ENCODE data around the gene SLC26A9.

The SLC26A9 gene

GRCh38 chr1:205943245-205943644 lies at the start of gene SLC26A9:
Gene SLC26A9, minus strand, starts transcription at chr1:205943456. Its CDS starts 7,636 bp downstream, at chr1:205935820.
- no peak within 1 kb of the TSS for H3K4me3 ChIP-seq (ENCODE audit: low read depth, low read length)
- H3K27ac ChIP-seq (ENCODE audit: low read depth, low read length): no peak within 1 kb of the TSS
- peaks cover 31% of the 10 kb centered on the region for H3K4me1 ChIP-seq (ENCODE audit: control insufficient read depth, insufficient read depth, low read length)
- H3K9me3 ChIP-seq (ENCODE audit: control insufficient read depth, insufficient read depth, low read depth, low read length): no peaks in the 10 kb centered on the region
- H3K36me3 ChIP-seq (ENCODE audit: control insufficient read depth, insufficient read depth, low read length): no peaks in the 10 kb centered on the region
- H3K9ac ChIP-seq (ENCODE audit: low read length): no peak within 1 kb of the TSS
- H3K27me3 ChIP-seq (ENCODE audit: control insufficient read depth, insufficient read depth, low read length): no peaks in the 10 kb centered on the region; the same call in 1 of the 2 replicates

- H3K4me1 ChIP-seq (ENCODE audit: control insufficient read depth, insufficient read depth, low read length): peaks cover 9% of the 10 kb centered on the region
- no peak overlapping the region for H3K27ac ChIP-seq (ENCODE audit: low read depth, low read length)
- H3K9me3 ChIP-seq (ENCODE audit: control insufficient read depth, insufficient read depth, low read depth, low read length): no peaks in the 10 kb centered on the region
- no peak overlapping the region for H3K4me3 ChIP-seq (ENCODE audit: low read depth, low read length)
- no peak overlapping the region for H3K9ac ChIP-seq (ENCODE audit: low read length)
- H3K27me3 ChIP-seq (ENCODE audit: control insufficient read depth, insufficient read depth, low read length): no peaks in the 10 kb centered on the region; the same call in none of the 2 replicates
- no peaks in the 10 kb centered on the region for H3K36me3 ChIP-seq (ENCODE audit: control insufficient read depth, insufficient read depth, low read length)
Observed at GRCh38 chr1:205992218-205992882, 49.1 kb upstream of the SLC26A9 start.

GRCh38 chr1:205991237-205991636 lies 48.0 kb upstream of the SLC26A9 start:
- H3K36me3 ChIP-seq (ENCODE audit: control insufficient read depth, insufficient read depth, low read length): no peaks in the 10 kb centered on the region
- H3K9me3 ChIP-seq (ENCODE audit: control insufficient read depth, insufficient read depth, low read depth, low read length): no peaks in the 10 kb centered on the region
- H3K9ac ChIP-seq (ENCODE audit: low read length): no peak overlapping the region
- peaks cover 7% of the 10 kb centered on the region for H3K4me1 ChIP-seq (ENCODE audit: control insufficient read depth, insufficient read depth, low read length)
- no peak overlapping the region for H3K4me3 ChIP-seq (ENCODE audit: low read depth, low read length)
- H3K27me3 ChIP-seq (ENCODE audit: control insufficient read depth, insufficient read depth, low read length): no peaks in the 10 kb centered on the region; the same call in 1 of the 2 replicates
- H3K27ac ChIP-seq (ENCODE audit: low read depth, low read length): no peak overlapping the region

DNA sequence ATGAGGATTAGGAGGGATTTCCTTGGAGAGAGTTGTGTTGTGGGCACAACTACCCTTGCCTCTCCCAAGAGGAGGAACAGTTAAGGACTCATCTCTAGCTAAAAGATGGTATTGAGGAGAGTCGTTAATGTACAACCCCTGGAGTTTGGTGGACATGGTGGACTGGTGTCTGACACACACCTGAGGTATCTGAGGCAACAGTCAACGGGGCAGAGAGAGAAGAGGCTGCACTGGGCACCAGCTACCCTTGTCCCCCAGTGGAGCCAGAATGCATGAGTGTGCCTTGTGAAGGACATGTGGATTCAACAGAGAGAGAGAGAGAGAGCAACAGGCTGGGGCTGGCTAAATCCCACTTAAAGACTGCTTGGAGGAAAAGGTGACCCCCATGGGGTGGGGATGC lies 47.0 kb upstream of the SLC26A9 start:
- no peak overlapping the region for H3K27ac ChIP-seq (ENCODE audit: low read depth, low read length)
- H3K36me3 ChIP-seq (ENCODE audit: control insufficient read depth, insufficient read depth, low read length): no peaks in the 10 kb centered on the region
- no peak overlapping the region for H3K9ac ChIP-seq (ENCODE audit: low read length)
- no peak overlapping the region for H3K4me3 ChIP-seq (ENCODE audit: low read depth, low read length)
- H3K4me1 ChIP-seq (ENCODE audit: control insufficient read depth, insufficient read depth, low read length): peaks cover 6% of the 10 kb centered on the region
- H3K9me3 ChIP-seq (ENCODE audit: control insufficient read depth, insufficient read depth, low read depth, low read length): no peaks in the 10 kb centered on the region
- H3K27me3 ChIP-seq (ENCODE audit: control insufficient read depth, insufficient read depth, low read length): no peaks in the 10 kb centered on the region; the same call in 1 of the 2 replicates

DNA sequence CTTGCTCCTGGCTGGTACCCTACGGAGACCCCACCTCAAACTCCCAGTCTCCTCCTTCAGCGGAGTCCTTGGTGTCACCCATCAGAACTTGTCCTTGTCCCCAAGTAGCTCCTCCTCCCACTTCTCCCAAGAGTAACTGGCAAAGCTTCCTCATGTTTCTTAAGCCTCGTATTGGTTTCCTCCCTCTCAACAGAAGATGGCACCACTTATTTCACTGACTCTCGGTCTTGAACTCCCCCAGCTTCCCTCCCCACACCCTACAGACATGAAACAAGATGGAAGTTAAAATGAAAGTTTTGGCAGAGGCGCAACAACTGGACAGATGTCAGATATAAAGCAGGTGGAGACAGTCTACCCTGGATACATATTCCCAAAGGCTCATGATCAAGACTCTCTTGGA lies 46.5 kb upstream of the SLC26A9 start:
- Histone ChIP-seq H3K9me3 (ENCODE audit: control insufficient read depth, insufficient read depth, low read depth, low read length) (no peaks in the 10 kb centered on the region), H3K9ac (ENCODE audit: low read length) (no peak overlapping the region), H3K27me3 (ENCODE audit: control insufficient read depth, insufficient read depth, low read length) (no peaks in the 10 kb centered on the region; the same call in 1 of the 2 replicates), H3K4me1 (ENCODE audit: control insufficient read depth, insufficient read depth, low read length) (peaks cover 6% of the 10 kb centered on the region), H3K27ac (ENCODE audit: low read depth, low read length) (no peak overlapping the region), H3K4me3 (ENCODE audit: low read depth, low read length) (no peak overlapping the region), H3K36me3 (ENCODE audit: control insufficient read depth, insufficient read depth, low read length) (no peaks in the 10 kb centered on the region)

GRCh38 chr1:205988585-205988995 lies 45.3 kb upstream of the SLC26A9 start:
- H3K4me3 ChIP-seq (ENCODE audit: low read depth, low read length): no peak overlapping the region
- H3K27me3 ChIP-seq (ENCODE audit: control insufficient read depth, insufficient read depth, low read length): no peaks in the 10 kb centered on the region; the same call in 1 of the 2 replicates
- H3K27ac ChIP-seq (ENCODE audit: low read depth, low read length): no peak overlapping the region
- H3K4me1 ChIP-seq (ENCODE audit: control insufficient read depth, insufficient read depth, low read length): no peaks in the 10 kb centered on the region
- no peaks in the 10 kb centered on the region for H3K36me3 ChIP-seq (ENCODE audit: control insufficient read depth, insufficient read depth, low read length)
- H3K9me3 ChIP-seq (ENCODE audit: control insufficient read depth, insufficient read depth, low read depth, low read length): no peaks in the 10 kb centered on the region
- no peak overlapping the region for H3K9ac ChIP-seq (ENCODE audit: low read length)

DNA sequence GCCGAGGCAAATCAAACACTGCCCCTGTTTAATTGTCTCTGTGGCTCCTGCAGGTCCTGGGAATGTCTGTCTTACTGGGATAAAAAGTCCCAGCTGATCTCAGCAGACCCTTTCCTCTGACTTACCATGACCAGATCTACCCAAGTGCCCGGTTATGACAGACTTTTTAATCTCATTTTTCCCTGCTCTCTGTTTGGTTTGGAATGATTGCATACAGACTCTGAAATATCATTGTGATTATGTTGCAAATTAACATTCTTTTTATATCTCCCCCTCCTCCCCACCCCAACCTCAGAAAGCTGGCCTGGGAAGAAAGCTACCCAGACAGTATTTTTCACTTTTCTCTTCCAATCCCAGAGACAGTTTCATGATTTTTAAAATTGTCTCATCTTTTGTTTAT lies 43.6 kb upstream of the SLC26A9 start:
- no peaks in the 10 kb centered on the region; the same call in 1 of the 2 replicates for H3K27me3 ChIP-seq (ENCODE audit: control insufficient read depth, insufficient read depth, low read length)
- no peaks in the 10 kb centered on the region for H3K36me3 ChIP-seq (ENCODE audit: control insufficient read depth, insufficient read depth, low read length)
- no peaks in the 10 kb centered on the region for H3K9me3 ChIP-seq (ENCODE audit: control insufficient read depth, insufficient read depth, low read depth, low read length)
- H3K4me3 ChIP-seq (ENCODE audit: low read depth, low read length): no peak overlapping the region
- no peak overlapping the region for H3K27ac ChIP-seq (ENCODE audit: low read depth, low read length)
- no peaks in the 10 kb centered on the region for H3K4me1 ChIP-seq (ENCODE audit: control insufficient read depth, insufficient read depth, low read length)
- no peak overlapping the region for H3K9ac ChIP-seq (ENCODE audit: low read length)

GRCh38 chr1:205986292-205986691 lies 43.0 kb upstream of the SLC26A9 start:
- no peaks in the 10 kb centered on the region for H3K36me3 ChIP-seq (ENCODE audit: control insufficient read depth, insufficient read depth, low read length)
- no peak overlapping the region for H3K27ac ChIP-seq (ENCODE audit: low read depth, low read length)
- no peaks in the 10 kb centered on the region; the same call in 1 of the 2 replicates for H3K27me3 ChIP-seq (ENCODE audit: control insufficient read depth, insufficient read depth, low read length)
- no peak overlapping the region for H3K4me3 ChIP-seq (ENCODE audit: low read depth, low read length)
- no peak overlapping the region for H3K9ac ChIP-seq (ENCODE audit: low read length)
- no peaks in the 10 kb centered on the region for H3K4me1 ChIP-seq (ENCODE audit: control insufficient read depth, insufficient read depth, low read length)
- no peaks in the 10 kb centered on the region for H3K9me3 ChIP-seq (ENCODE audit: control insufficient read depth, insufficient read depth, low read depth, low read length)

DNA sequence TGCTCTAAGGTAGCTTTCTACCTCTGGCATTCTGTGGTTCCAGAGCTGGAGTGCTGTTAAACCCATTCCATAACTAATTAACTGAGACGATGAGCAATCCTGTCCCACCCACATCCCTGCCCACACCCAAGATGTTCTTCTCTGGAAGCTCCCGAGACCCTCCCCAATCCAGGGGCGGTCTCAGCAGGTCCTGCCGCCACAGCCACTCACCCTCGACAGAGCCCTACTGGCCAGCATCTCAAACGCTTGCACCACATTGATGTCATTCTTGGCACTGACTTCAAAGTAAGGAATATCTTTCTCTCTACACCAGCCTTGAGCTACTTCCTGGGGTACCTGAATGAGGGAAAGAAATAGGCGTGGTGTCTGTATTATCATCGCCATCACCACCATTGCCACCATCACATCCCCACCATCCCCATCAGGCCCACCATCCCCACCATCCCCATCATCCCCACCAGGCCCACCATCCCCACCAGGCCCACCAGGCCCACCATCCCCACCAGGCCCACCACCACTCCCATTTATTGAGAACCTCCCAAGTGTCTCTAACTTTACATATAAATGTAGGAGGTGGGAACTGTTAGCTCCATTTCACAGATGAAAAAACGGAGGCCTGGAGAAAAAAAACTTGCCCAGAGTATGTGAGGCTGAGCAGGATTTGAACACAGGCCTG lies 42.2 kb upstream of the SLC26A9 start:
- H3K27me3 ChIP-seq (ENCODE audit: control insufficient read depth, insufficient read depth, low read length): no peaks in the 10 kb centered on the region; the same call in 1 of the 2 replicates
- H3K4me1 ChIP-seq (ENCODE audit: control insufficient read depth, insufficient read depth, low read length): no peaks in the 10 kb centered on the region
- no peak overlapping the region for H3K27ac ChIP-seq (ENCODE audit: low read depth, low read length)
- H3K9ac ChIP-seq (ENCODE audit: low read length): no peak overlapping the region
- H3K9me3 ChIP-seq (ENCODE audit: control insufficient read depth, insufficient read depth, low read depth, low read length): no peaks in the 10 kb centered on the region
- no peaks in the 10 kb centered on the region for H3K36me3 ChIP-seq (ENCODE audit: control insufficient read depth, insufficient read depth, low read length)
- no peak overlapping the region for H3K4me3 ChIP-seq (ENCODE audit: low read depth, low read length)

DNA sequence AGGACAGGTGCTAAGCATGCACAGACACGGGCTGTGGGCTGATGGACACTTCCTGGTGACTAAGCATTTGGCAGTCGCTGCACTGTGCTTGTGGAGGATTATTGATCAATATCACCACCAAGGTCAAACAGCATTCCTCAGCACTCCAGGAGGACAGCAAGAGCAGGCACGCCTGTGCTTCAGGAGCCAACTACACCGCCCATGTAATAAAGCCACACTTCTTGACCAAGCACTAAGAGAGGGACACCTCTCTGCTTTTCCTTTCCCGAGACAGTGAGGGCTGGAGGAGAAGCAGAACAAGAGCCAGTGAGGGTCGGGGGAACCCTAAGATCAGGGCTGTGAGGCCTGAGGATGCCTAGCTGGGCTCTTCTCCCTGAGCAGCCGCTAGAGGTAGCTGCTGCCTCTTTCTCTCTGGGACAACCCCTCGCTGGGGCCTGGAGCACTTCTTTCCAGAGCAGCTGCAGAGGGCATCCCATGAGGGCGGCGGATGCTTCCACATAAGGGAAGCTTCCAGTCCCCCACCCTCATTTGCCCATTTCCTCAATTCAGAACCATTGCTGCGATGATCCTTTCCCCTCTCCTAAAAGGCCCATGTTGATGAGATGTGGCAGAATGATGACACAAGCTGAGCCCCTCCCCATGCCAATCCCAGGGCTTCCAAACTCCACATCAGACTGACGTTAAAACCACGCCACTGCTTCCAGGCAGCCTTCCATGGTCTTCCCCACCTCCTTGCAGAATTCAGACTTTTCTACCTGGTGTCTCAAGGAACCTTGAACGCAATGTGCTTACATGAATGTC lies 40.9 kb upstream of the SLC26A9 start:
- H3K4me1 ChIP-seq (ENCODE audit: control insufficient read depth, insufficient read depth, low read length): no peaks in the 10 kb centered on the region
- H3K27ac ChIP-seq (ENCODE audit: low read depth, low read length): no peak overlapping the region
- H3K36me3 ChIP-seq (ENCODE audit: control insufficient read depth, insufficient read depth, low read length): no peaks in the 10 kb centered on the region
- no peaks in the 10 kb centered on the region for H3K9me3 ChIP-seq (ENCODE audit: control insufficient read depth, insufficient read depth, low read depth, low read length)
- no peaks in the 10 kb centered on the region for H3K27me3 ChIP-seq (ENCODE audit: control insufficient read depth, insufficient read depth, low read length)
- H3K4me3 ChIP-seq (ENCODE audit: low read depth, low read length): no peak overlapping the region
- no peak overlapping the region for H3K9ac ChIP-seq (ENCODE audit: low read length)

DNA sequence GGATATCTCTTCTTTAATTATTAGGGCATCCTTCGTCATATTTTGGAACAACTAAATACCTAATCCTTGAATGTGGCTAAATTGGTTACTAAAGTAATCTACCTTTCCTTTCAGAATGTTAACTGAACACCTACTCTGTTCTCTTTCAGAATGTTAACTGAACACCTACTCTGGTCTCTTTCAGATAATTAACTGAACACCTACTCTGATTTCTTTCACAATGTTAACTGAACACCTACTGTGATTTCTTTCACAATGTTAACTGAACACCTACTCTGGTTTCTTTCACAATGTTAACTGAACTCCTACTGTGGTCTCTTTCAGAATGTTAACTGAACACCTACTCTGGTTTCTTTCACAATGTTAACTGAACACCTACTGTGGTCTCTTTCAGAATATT lies 38.0 kb upstream of the SLC26A9 start:
- Histone ChIP-seq H3K4me1 (ENCODE audit: control insufficient read depth, insufficient read depth, low read length) (peaks cover 6% of the 10 kb centered on the region; the same call in 1 of the 2 replicates), H3K27ac (ENCODE audit: low read depth, low read length) (no peak overlapping the region), H3K9me3 (ENCODE audit: control insufficient read depth, insufficient read depth, low read depth, low read length) (no peaks in the 10 kb centered on the region), H3K36me3 (ENCODE audit: control insufficient read depth, insufficient read depth, low read length) (no peaks in the 10 kb centered on the region), H3K4me3 (ENCODE audit: low read depth, low read length) (no peak overlapping the region), H3K9ac (ENCODE audit: low read length) (no peak overlapping the region), H3K27me3 (ENCODE audit: control insufficient read depth, insufficient read depth, low read length) (no peaks in the 10 kb centered on the region)
